ENCODE results near the gene PPM1H.

Gene PPM1H

DNA sequence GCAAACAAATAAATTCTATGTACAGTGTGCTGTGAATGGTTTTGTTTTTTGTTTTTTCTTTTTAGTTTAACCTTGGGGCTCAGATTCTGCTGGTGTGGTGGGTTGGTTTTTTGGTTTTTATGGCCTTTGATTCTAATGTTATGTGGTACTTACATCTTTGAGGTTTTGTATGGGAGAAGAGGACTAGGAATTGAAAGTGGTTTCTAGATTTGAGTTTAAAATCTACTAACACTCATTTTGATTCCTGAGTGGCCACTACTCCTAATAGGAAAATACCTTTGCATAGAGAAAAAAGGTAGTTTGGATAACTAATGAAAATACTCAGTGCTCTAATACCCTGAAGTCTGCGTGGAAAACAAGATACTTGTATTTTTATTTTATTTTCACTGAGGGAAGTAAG is 330.6 kb downstream of the PPM1H start:
- DNase-seq (ENCODE audit: low read depth), result no peak

- DNase-seq (ENCODE audit: low read depth), result no peak
These were observed 331.2 kb downstream of the PPM1H start for GRCh38 chr12:62603811-62604098.

DNA sequence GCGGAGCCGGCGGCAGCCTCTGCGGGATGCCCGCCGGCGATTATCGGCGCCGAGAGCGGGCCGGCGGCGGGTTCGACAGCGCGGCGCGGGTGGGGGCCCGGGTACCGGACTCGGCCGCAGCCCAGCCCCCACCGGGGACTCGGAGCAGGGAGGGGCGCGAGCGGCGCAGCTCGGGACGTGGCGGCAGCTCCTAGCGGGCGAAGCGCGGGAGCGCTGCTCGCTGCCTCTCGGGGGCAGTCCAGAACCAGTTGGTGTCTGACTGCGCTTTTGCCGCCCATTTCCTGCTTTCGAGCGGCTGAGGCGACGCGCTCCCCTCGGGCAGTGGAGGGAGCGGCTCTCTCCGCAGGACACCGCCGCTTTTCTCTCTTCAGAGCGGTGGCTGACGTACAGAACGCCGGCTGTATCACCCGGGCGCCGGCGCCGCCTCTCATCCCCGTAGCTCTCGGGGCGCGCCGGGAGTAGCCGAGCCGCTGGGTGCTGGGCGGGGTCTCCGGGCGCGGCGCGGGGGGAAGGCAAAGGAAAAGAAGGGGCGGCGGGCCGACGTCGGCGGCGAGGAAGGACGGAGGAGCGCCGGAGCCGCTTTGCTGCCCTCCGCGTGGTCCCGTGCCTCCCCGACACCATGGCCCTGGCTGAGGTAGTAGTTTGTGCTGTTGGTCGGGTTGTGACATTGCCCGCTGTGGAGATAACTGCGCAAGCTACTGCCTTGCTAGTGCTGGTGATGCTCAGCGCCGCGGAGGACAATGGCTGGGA is 331.7 kb downstream of the PPM1H start:
- peak; percentile 65 for DNase-seq (ENCODE audit: low read depth)

DNA sequence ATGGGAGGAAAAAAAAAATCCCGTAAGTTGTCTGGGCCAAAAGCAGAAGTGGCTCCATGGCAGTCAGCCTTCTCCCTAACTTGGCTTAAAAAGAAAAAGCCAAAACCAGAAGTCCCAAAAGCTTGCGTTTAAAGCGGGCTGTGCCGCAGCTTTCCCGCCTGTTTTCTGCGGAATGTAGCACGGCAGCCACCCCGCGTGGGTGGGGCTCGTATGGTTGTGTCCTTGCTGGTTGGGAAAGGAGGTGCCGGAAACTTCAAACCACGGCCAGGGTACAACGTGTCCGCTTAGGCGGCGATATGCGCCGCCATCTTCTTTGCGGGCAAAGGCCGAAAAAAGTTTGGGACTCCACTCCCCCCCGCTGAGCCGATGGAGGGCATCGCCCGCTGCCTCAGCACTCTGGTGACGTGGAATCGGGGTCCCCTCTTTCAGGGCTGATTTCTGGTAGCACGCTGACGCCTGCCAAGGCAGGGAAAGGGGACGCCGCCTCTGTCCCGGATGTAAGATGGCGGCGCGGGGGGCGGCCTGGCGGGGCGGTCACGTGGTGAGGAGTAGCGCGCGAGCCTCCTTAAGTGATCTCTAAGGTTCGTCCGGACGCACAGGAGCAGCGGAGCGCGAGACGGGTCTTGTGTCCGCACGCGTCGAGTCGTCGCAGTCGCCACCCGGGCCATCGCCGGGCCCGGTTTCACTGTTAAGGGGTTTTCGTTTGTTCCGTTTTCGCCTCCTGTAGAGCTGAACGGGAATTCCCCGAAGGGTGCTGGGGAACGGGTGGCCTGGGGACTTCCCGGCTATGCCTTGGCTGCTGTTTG is 332.5 kb downstream of the PPM1H start:
- peak; percentile 75 for DNase-seq (ENCODE audit: low read depth)

DNA sequence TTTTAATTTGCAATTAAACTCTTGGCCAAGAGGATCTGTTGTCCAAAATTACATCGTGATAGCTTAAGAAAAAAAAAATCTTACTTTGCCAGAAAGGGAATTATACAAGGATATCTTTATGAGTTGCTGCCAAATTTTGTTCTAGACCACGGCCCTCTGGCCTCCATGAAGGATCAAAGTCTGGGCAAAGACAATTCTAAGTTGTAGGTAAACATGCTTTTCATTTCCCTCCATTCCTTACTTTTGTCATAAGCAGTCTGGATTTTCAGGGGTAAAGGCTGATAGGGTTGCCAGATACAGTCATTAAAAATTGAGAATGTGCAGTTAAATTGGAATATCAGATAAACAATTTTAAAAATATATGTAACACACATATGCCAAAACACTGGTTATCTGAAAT is 333.2 kb downstream of the PPM1H start:
- no peak for DNase-seq (ENCODE audit: low read depth)

DNA sequence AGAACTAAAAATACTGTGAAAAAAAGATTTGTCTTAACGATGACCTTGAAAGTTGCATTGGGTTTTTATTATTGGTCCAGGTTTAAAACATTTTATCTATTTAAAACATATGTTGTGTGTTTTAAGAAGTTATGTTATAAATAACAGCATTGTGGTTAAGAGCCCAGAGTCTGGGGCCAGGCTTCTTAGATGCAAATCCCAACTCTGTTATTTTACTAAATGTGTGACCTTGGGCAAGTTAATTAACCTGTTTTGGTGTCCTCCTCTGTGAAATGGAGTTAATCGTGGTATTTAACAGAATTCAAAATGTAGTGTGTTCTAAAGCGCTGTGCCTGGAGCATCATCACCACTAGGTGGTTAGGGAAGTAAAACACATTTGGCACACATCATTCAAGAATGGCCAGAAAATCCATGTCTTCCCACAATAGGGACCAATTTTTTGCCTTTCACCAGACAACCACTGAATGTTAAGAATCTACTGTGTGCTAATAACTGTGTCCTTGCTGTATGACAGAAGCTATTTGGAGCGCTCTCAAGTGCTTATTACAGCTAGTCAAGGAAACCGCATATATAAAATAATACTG is 335.0 kb downstream of the PPM1H start:
- DNase-seq (ENCODE audit: low read depth), result no peak

DNA sequence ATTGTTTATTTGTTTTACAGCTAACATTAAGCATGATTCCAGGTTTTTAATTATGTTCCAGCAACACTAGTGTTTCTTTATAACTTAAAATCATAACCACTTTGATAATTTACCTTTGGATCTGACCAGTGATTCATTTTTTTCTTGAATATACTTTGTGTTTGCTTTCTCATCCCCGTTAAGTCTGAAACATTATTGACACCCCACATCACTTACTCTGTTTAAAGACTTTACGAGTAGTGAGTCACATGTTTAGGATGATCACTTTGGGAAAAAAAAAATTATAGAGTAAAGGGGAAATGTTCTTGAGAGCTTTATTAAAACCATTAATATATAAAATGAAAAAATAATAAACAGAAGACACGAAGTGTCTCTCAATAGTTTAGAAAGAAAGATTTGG is 336.1 kb downstream of the PPM1H start:
- no peak for DNase-seq (ENCODE audit: low read depth)

DNA sequence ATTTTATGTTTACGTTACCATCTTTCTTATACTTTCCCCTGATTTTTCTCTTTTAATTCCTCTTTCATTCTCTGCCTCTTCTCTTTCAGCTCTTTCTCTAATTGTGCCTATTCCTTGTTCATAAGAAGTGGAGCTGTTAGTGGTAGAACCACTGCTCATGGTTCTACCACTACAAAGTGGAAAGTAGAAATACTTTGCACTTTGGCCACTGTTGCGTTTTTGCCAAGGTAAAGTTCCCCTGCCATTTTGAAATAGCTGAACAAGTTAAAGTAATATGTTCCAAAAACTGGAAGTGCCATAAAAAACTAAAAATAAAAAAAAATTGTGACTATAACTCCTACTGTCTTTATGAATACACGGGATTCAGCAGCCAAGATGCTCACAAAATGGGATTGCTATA is 337.7 kb downstream of the PPM1H start:
- no peak for DNase-seq (ENCODE audit: low read depth)
